HCT116 (cell line): Measurements from ENCODE around the gene DGCR8. TPM values are rescaled to one million over a fixed set of nuclear protein-coding genes. Genes with fewer than 3 reads are reported as not detected.

Experiments
- ATAC-seq: fragments of 200-7000 bp; cut with Tn5 transposase; 2 replicates; pipeline ENCODE4 v1.9.1; 2020; ENCODE audit warnings: mild to moderate bottlenecking, moderate library complexity
- BruUV-seq: library from RNA; stranded (reverse); fragments of 400-500 nt; replicated peaks from 2 replicates; lab custom pipeline; 2021; lab: Mats Ljungman, UMichigan
- CTCF ChIA-PET: fragments of 300-600 bp; sonication (Branson Sonifier 250); formaldehyde crosslinking; loops from one replicate; lab custom pipeline; 2021; ENCODE audit warnings: antibody characterized with exemption; lab: Charles Lee
- POLR2A ChIA-PET: fragments of 300-600, 350-600 bp; sonication (Branson Sonifier 250); formaldehyde crosslinking; loops from one replicate; lab custom pipeline; 2021; ENCODE audit warnings: antibody characterized with exemption; lab: Charles Lee
- RAD21 ChIA-PET, 2 experiments: fragments of 300-600 bp; sonication (Branson Sonifier 250); formaldehyde crosslinking; loops; one replicate each; lab custom pipeline; 2023; ENCODE audit warnings: low total read pairs in 2 of 2; ENCODE audit not compliant: uncharacterized antibody in 2 of 2, unreplicated experiment in 2 of 2, low non-redundant PET in 1 of 2; lab: Charles Lee
- DNase-seq: peaks from one replicate; pipeline ENCODE4 v3.0.0-alpha.2; 2010; ENCODE audit warnings: low read depth, low spot score
- H2AFZ ChIP-seq: fragments of 200-600 bp; shearing (Covaris generic), sonication (generic); 2 replicates; pipeline ENCODE4 v1.6.1; 2017; ENCODE audit warnings: low read depth, mixed run types, mixed read lengths, antibody characterized with exemption, low read length; ENCODE audit not compliant: poor library complexity, severe bottlenecking
- H3K27ac ChIP-seq: 2 replicates; pipeline ENCODE4 v1.5.1; 2012; ENCODE audit warnings: low read depth, low read length
- H3K27me3 ChIP-seq: fragments of 200-600 bp; sonication (generic); 2 replicates; pipeline ENCODE4 v1.6.1; 2016; ENCODE audit warnings: mixed run types, low read length, mixed read lengths; ENCODE audit not compliant: insufficient read depth
- H3K36me3 ChIP-seq, 2 experiments: fragments of 200-500 bp in 1 of 2; fragments of 200-600 bp in 1 of 2; sonication (Bioruptor generic) in 1 of 2; sonication (generic) in 1 of 2; 2 replicates each; pipeline versions ENCODE4 v1.5.1 to v1.6.1; 2014 to 2016; ENCODE audit warnings: low read length in 2 of 2, inconsistent platforms in 1 of 2, mixed read lengths in 1 of 2, mixed run types in 1 of 2; ENCODE audit not compliant: insufficient read depth in 2 of 2, control insufficient read depth in 1 of 2
- H3K4me1 ChIP-seq, 2 experiments: fragments of 200-600 bp in 1 of 2; sonication (generic) in 1 of 2; 2 replicates each; pipeline versions ENCODE4 v1.5.1 to v1.6.1; 2012 to 2017; ENCODE audit warnings: low read length in 2 of 2, inconsistent platforms in 1 of 2, mild to moderate bottlenecking in 1 of 2, mixed read lengths in 1 of 2, mixed run types in 1 of 2, moderate library complexity in 1 of 2; ENCODE audit not compliant: insufficient read depth in 2 of 2, control insufficient read depth in 1 of 2
- H3K4me2 ChIP-seq: fragments of 200-600 bp; sonication (generic); 2 replicates; pipeline ENCODE4 v1.6.1; 2017; ENCODE audit warnings: mixed run types, low read length, mixed read lengths
- H3K4me3 ChIP-seq, 2 experiments: fragments of 200-600 bp in 1 of 2; sonication (generic) in 1 of 2; replicated peaks in 1 of 2; 2 replicates each; pipeline ENCODE4 v1.5.1; 2011 to 2016; ENCODE audit warnings: low read length in 2 of 2, control low read depth in 1 of 2, low read depth in 1 of 2, mild to moderate bottlenecking in 1 of 2, mixed read lengths in 1 of 2, mixed run types in 1 of 2
- H3K79me2 ChIP-seq: fragments of 200-600 bp; sonication (generic); 2 replicates; pipeline ENCODE4 v1.6.1; 2017; ENCODE audit warnings: mild to moderate bottlenecking, mixed run types, low read length, moderate library complexity, mixed read lengths; ENCODE audit not compliant: insufficient read depth
- H3K9ac ChIP-seq: fragments of 200-600 bp; sonication (generic); 2 replicates; pipeline ENCODE4 v1.6.1; 2016; ENCODE audit warnings: low read length, mixed read lengths
- H3K9me2 ChIP-seq: fragments of 200-600 bp; sonication (generic), shearing (Covaris generic); 2 replicates; pipeline ENCODE4 v1.6.1; 2017; ENCODE audit warnings: mixed run types, mild to moderate bottlenecking, moderate library complexity; ENCODE audit not compliant: insufficient read depth
- H3K9me3 ChIP-seq, 2 experiments: fragments of 200-500 bp in 1 of 2; fragments of 200-600 bp in 1 of 2; sonication (Bioruptor generic) in 1 of 2; sonication (generic) in 1 of 2; 2 replicates each; pipeline ENCODE4 v1.6.1; 2014 to 2017; ENCODE audit warnings: low read length in 2 of 2, mixed read lengths in 2 of 2, inconsistent platforms in 1 of 2, low read depth in 1 of 2, mild to moderate bottlenecking in 1 of 2, mixed run types in 1 of 2, moderate library complexity in 1 of 2; ENCODE audit not compliant: control insufficient read depth in 1 of 2, insufficient read depth in 1 of 2
- H4K20me1 ChIP-seq: fragments of 200-600 bp; sonication (generic), shearing (Covaris generic); 2 replicates; pipeline ENCODE4 v1.6.1; 2017; ENCODE audit warnings: mixed run types, mild to moderate bottlenecking, moderate library complexity; ENCODE audit not compliant: insufficient read depth
- ATF3 ChIP-seq: IDR thresholded peaks from 2 replicates; pipeline ENCODE4 v1.6.1; 2012
- CBX3 ChIP-seq: IDR thresholded peaks from 2 replicates; pipeline ENCODE4 v1.6.1; 2012; ENCODE audit warnings: low read depth
- CEBPB ChIP-seq: IDR thresholded peaks from 2 replicates; pipeline ENCODE4 v1.6.1; 2012; ENCODE audit warnings: low read depth
- CTCF ChIP-seq, 3 experiments: fragments of 200-600 bp in 1 of 3; sonication (generic) in 1 of 3; IDR thresholded peaks in 2 of 3; conservative IDR thresholded peaks in 1 of 3; 2 replicates each; pipeline ENCODE4 v1.5.1; 2012 to 2017; ENCODE audit warnings: low read depth in 2 of 3, low read length in 2 of 3, antibody characterized with exemption in 1 of 3, borderline replicate concordance in 1 of 3, control low read depth in 1 of 3, mild to moderate bottlenecking in 1 of 3, mixed read lengths in 1 of 3, mixed run types in 1 of 3, moderate library complexity in 1 of 3; ENCODE audit not compliant: insufficient read depth in 1 of 3
- EGR1 ChIP-seq: IDR thresholded peaks from 2 replicates; pipeline ENCODE4 v1.6.1; 2012; ENCODE audit warnings: low read depth
- ELF1 ChIP-seq: IDR thresholded peaks from 2 replicates; pipeline ENCODE4 v1.6.1; 2012; ENCODE audit warnings: low read depth, borderline replicate concordance
- EZH2 ChIP-seq: fragments of 200-600 bp; sonication (generic); IDR thresholded peaks from 2 replicates; pipeline ENCODE4 v1.6.1; 2017; ENCODE audit warnings: antibody characterized with exemption, mixed run types
- FOSL1 ChIP-seq: IDR thresholded peaks from 2 replicates; pipeline ENCODE4 v1.6.1; 2012; ENCODE audit warnings: low read depth
- MAX ChIP-seq: IDR thresholded peaks from 2 replicates; pipeline ENCODE4 v1.6.1; 2012
- POLR2AphosphoS5 ChIP-seq: IDR thresholded peaks from 2 replicates; pipeline ENCODE4 v1.6.1; 2011; ENCODE audit warnings: mild to moderate bottlenecking, low read depth, low read length, moderate library complexity
- RAD21 ChIP-seq: IDR thresholded peaks from 2 replicates; pipeline ENCODE4 v1.6.1; 2012; ENCODE audit warnings: low read depth, mild to moderate bottlenecking
- REST ChIP-seq: IDR thresholded peaks from 2 replicates; pipeline ENCODE4 v1.6.1; 2012; ENCODE audit warnings: low read depth
- SIN3A ChIP-seq: IDR thresholded peaks from 2 replicates; pipeline ENCODE4 v1.6.1; 2012; ENCODE audit warnings: low read depth
- SP1 ChIP-seq: IDR thresholded peaks from 2 replicates; pipeline ENCODE4 v1.6.1; 2012; ENCODE audit warnings: low read depth
- SRF ChIP-seq: IDR thresholded peaks from 2 replicates; pipeline ENCODE4 v1.6.1; 2012; ENCODE audit warnings: low read depth
- TCF7L2 ChIP-seq: IDR thresholded peaks from 2 replicates; pipeline ENCODE4 v1.7.0; 2011; ENCODE audit warnings: borderline replicate concordance, inconsistent platforms; ENCODE audit not compliant: insufficient read depth, insufficient read length; ENCODE audit errors: extremely low read depth
- YY1 ChIP-seq: IDR thresholded peaks from 2 replicates; pipeline ENCODE4 v1.6.1; 2011; ENCODE audit warnings: low read length, low read depth, moderate library complexity, mild to moderate bottlenecking; ENCODE audit not compliant: insufficient replicate concordance; ENCODE audit errors: extremely low read depth
- ZBTB33 ChIP-seq: IDR thresholded peaks from 2 replicates; pipeline ENCODE4 v1.6.1; 2011; ENCODE audit warnings: mild to moderate bottlenecking, low read length, moderate library complexity; ENCODE audit not compliant: insufficient replicate concordance; ENCODE audit errors: extremely low read depth
- ZFX ChIP-seq: fragments of 450-650 bp; IDR thresholded peaks from 2 replicates; pipeline ENCODE4 v1.6.1; 2017
- ZNF274 ChIP-seq: fragments of 200-500 bp; sonication (Bioruptor generic); IDR thresholded peaks from 2 replicates; pipeline ENCODE4 v1.6.1; 2014; ENCODE audit warnings: mild to moderate bottlenecking, low read depth, low read length, inconsistent platforms
- intact Hi-C: fragments of 100-400 bp; cut with micrococcal nuclease; formaldehyde crosslinking; loops from 2 replicates; pipeline ENCODE4 v1.10.0; 2022
- total RNA-seq: library from RNA; stranded (reverse); gene quantifications from one replicate; pipeline ENCODE4 v1.2.1, GENCODE V29; 2021; ENCODE audit not compliant: unreplicated experiment

Gene DGCR8
- total RNA-seq, 1 experiment from 2014 or later: 43.8 TPM

GRCh38 chr22:20128619-20128901 lies 48.5 kb downstream of the DGCR8 start:
- peaks cover 15 to 31% of the 10 kb centered on the region in 2 experiments; a peak in 3 of 4 replicates for H3K36me3 ChIP-seq
- ChIA-PET POLR2A (no interaction called here), RAD21 (no interaction called here), CTCF (interaction anchor here (1.2 to 1.3 kb wide), 2 partner anchors 158 to 397 kb away, joined by 3 to 5 read pairs; no protein-coding TSS in a partner anchor)
- no peaks in the 10 kb centered on the region for H3K27me3 ChIP-seq
- H3K4me1 ChIP-seq: peaks cover 11 to 27% of the 10 kb centered on the region in 2 experiments; a peak in 3 of 4 replicates
- no peak overlapping the region for H3K4me3 ChIP-seq
- no peak for ATAC-seq
- intact Hi-C loops: no loop called here
- no peak overlapping the region for H3K4me2 ChIP-seq
- peaks cover 31% of the 10 kb centered on the region for H3K79me2 ChIP-seq
- no peaks in the 10 kb centered on the region for H3K9me2 ChIP-seq
- no peak overlapping the region for H3K9ac ChIP-seq
- H3K27ac ChIP-seq: 0 out of 2 replicates have a peak overlapping the region, but pooled peaks have one; percentile 22
- no peak for DNase-seq
- H2AFZ ChIP-seq: no peak overlapping the region
- H4K20me1 ChIP-seq: no peaks in the 10 kb centered on the region
- H3K9me3 ChIP-seq: no peaks in the 10 kb centered on the region
- BruUV-seq: no TSS peak
- no peak for TF ChIP-seq ZBTB33
- TF ChIP-seq EZH2: no peak
- no peak for TF ChIP-seq CBX3
- TF ChIP-seq MAX: no peak
- TF ChIP-seq REST: no peak
- TF ChIP-seq SP1: no peak
- no peak for TF ChIP-seq TCF7L2
- no peak for TF ChIP-seq ELF1
- TF ChIP-seq EGR1: no peak
- no peak for TF ChIP-seq SRF
- no peak for TF ChIP-seq FOSL1
- TF ChIP-seq CTCF (IDR thresholded peaks at IDR 0.05 in 2 of 3, conservative IDR thresholded peaks at IDR 0.05 in 1 of 3; ENCODE audit: borderline replicate concordance in 1 of 3, insufficient read depth in 1 of 3, low read depth in 2 of 3, low read length in 2 of 3): no peak
- TF ChIP-seq ZNF274: no peak
- no peak for TF ChIP-seq SIN3A
- no peak for TF ChIP-seq YY1
- TF ChIP-seq POLR2AphosphoS5: no peak
- TF ChIP-seq ZFX: no peak
- no peak for TF ChIP-seq ATF3
- TF ChIP-seq RAD21: no peak
- TF ChIP-seq CEBPB: no peak
- TF ChIP-seq, all 23 proteins: peak for 0
